TTC549 (cell line): ENCODE measurements around the gene CEP72.
"Not testable (repeated sequence)": the region's sequence is repeated elsewhere in the genome, so short reads cannot be mapped to it uniquely, and the experiment has no call there.

Experiments used
- FAIRE-seq: peaks from 2 replicates; lab custom pipeline; 2012; peaks lifted over from hg19 to GRCh38; lab: Jason Lieb, UNC

Gene CEP72, protein sequence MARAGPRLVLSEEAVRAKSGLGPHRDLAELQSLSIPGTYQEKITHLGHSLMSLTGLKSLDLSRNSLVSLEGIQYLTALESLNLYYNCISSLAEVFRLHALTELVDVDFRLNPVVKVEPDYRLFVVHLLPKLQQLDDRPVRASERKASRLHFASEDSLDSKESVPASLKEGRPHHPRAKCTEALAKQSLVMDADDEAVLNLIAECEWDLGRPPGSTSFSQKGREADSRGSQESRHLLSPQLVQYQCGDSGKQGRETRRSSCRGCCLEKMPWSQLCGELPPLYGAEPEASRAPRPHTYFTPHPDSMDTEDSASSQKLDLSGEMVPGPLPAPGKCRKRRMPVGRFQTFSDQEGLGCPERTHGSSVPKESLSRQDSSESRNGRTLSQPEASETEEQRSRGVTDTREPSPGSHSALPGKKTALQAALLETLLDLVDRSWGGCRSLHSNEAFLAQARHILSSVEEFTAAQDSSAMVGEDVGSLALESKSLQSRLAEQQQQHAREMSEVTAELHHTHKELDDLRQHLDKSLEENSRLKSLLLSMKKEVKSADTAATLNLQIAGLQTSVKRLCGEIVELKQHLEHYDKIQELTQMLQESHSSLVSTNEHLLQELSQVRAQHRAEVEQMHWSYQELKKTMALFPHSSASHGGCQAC

GRCh38 chr5:611731-612486, at the start of gene CEP72:
CEP72 (plus strand) TSS chr5:612340; CDS start chr5:612362, 22 bp downstream.
- no peak for FAIRE-seq

DNA sequence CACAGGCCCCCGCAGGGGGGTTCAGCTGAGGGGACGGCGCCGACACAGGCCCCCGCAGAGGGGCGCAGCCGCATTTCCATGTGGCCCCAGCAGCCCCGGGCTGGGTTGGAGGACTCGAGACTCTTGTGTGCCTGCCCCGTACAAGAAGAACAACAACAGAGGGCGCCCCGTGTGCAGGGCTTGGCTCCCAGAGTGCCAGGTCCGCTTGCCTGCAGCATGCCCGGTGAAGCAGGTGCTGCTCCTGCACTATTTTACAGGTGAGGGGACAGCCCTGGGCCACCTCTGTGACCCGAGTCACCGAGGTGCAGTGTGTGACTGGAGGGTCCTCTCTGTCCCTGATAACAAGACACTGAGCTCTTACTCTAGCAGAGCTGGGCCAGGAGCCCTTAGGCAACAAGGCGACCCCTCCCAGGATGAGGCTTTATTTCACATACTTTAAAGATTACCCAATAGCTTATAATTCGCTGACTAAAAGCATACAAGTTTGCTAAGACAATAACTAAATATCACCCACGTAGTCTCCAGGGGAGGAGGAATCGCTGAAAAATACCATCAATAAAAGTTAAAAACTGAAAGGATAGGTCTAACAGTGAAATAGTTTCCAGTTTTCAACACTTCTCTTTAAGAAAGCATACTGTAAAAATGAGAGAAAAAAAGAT, 46.2 kb upstream of the CEP72 start:
- FAIRE-seq: no peak

DNA sequence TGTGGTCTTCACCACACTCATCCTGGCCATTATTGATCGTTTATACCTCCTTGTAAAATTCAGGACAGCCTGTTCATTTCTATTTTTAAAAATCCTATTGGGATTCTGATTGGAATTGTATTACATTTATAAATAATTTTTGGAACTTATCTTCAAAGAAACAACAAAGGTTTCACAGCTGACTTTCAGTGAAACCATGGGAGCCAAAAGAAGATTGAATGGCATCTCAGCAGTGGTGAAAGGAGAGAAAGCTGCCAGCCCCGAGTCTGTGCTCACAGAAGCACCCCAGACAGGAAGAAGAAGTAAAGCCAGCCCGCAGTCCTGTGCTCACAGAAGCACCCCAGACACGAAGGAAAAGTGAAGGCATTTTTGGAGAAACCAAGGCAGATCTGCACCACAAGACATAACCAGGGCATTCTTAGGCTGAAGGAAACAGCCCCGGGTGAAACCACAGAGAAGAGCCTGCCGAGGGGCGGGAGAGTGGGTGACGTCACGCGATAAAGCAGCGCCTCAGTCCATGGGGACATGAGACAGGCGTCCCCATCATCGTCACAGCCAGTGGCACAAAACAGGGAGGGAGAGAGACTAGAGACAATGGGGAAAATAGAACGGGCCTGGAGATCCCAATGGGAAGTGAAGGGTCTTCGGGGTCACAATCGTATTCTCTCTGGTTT, 45.4 kb upstream of the CEP72 start:
- no peak for FAIRE-seq

DNA sequence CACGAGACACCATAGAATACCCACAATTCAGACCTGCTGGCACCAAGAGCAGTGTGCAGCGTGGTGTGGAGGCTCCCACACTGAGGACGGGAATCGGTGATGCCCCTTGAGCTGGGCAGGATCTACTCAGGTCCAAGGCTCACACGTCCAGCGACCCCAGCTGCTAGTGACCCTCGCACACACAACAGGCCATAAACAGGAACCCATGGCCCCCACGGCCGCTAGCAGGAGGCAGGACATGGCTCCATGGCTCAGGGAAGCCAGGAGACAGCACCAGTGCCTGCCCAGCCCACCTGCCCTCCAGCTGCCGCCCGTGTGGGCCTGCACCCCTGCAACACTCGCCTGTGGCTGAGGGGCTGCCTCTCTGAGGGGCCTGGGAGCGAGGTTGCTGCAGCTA, 44.5 kb upstream of the CEP72 start:
- no peak for FAIRE-seq

DNA sequence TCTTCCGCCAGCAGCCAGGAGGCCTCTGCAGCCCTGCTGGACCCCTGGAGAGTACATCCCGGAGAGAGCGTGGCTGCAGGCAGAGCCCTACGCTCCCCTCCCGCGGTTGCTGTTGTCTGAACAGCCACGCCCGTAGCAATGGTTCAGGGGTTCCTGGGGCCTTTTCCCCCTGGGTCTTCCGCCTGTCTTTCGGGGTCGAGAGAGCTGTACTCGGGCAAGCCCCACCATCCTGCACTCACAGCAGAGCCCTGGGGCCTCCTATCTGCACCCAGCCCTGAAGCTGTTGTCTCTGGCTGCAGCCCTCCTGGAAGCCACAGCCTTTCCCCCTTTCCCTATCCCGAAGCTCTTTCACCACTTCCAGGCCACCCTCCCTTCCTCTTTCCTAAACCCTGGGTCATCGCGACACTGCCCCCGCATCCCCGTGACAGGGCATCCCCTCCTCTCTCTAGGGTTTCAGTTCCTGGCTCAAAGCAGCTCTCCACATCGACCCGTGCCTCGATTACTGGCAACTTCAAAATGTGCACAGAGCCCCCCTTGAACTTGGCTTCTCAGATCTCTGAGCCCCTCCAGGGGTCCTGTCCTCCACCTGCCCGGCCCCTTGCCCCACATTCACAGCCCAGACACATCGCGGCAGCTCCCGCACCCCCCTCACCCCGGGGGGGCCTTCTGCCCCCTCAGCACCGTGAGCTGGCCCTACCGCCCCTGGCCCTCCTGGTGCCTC, 43.9 kb upstream of the CEP72 start:
- FAIRE-seq: no peak

DNA sequence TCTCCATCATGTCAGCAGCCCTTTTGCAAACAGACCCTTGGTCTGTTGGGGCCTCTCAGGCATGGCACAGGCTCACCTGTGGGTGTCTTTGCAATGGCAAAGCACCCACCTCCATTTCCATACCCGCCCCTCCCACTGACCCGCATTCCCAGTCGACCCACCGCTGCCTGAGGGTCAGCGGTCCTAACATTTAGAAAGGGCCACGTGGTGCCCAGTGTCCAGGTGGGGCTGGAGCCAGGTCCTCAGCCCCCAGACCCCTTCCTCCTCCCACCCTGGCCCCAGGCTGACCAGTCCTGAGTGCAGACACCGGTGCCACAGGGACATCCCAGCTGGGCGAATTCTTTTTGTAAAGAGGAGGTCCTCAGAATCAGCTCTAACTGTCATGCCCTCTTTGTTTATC, 43.3 kb upstream of the CEP72 start:
- no peak for FAIRE-seq

DNA sequence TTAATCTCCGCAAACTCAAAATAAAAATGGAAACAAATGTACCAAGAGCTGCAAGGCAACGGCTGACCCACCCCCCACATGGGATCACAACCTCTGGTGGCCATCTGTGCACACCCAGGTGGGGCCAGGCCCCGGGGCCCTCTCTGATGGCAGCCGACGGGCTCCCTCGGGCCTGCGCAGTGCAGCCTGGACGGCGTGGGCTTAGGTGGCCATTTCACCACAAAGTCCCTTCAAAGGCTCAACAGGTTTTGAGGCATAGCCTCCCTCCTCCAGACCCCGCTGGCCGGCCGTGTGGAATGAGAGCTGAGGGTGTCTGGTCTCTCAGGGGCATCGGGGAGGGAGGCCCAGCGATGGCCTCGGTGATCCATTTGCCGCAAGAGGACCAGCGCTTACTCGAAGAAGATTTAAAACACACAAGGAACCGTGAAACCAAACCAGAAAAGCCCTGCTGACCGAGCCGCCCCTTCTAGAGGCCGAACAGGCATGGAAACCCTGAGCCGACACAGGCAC, 42.7 kb upstream of the CEP72 start:
- no peak for FAIRE-seq

DNA sequence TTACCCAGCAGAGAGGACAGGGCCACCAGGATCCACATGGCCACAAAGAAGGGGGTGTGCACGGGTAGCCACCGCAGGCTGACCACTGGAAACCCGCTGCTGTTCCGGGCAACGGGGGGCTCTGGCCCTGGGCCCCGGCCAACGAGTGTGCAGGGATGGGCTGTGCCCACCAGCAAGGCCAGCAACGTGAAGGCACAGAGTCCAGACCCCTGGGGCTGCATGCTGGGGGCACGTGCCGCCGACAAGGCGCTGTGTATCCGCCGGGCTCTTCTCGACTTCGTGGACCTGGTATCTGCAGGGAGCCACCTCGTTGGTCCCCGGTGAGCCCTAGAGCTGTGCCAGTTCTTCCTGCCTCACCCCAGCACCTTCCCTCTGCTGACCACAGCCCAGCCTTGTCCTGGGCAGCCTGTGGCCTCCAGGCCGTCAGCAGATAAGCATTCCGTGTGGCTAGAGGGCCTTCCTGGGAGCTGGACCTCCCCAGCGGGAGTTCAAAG, 42.2 kb upstream of the CEP72 start:
- FAIRE-seq: no peak

GRCh38 chr5:570446-570845, 41.7 kb upstream of the CEP72 start:
- no peak for FAIRE-seq

GRCh38 chr5:570886-571285, 41.3 kb upstream of the CEP72 start:
- no peak for FAIRE-seq

- FAIRE-seq: no peak
These were observed 40.3 kb upstream of the CEP72 start for GRCh38 chr5:571791-572190.

DNA sequence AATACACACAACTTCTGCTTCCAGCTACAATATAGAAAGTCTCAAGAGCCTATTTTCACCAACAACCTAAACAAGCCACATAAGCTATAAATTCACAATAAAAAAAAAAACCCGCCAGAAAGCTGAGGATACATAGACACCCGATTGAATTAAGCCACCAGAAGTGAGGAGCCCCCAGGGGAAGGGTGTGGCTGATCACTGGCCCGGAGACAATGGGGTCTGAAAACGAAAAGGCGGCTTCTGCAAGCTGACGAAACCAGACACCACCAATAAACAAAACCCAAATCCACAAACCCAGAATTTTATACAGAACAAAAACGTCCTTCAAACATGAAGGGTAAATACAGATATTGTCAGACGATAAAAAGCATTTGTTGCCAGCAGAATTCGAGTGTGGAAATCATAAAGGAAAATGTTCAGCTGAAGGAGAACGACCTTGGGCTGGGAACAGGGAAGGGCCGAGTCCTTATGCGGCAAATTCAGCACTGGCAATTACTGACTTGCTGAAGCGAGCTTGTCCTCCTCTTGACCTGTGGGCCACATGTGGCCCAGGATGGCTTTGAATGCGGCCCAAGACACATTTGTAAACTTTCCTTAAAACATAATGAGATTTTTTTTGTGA, 39.6 kb upstream of the CEP72 start:
- FAIRE-seq: no peak

DNA sequence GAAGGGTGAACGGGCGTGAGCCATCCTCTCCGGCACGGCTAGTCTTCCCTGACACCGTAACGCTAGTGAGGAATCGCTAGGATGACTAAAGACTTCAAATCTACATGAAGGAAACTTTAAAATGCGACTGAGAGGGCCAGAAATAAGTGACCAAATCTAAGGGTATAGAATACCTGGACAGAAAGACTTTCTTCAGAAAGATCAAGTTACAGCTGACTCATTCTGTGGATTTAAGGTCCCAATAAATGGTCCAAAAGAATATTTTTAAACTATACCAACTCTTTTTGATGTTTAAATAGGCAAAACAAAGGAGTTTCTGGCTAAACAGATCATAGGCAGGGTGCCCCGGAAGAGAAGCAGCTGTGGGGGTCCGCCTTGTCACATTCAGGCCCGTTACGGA, 38.9 kb upstream of the CEP72 start:
- FAIRE-seq: no peak

DNA sequence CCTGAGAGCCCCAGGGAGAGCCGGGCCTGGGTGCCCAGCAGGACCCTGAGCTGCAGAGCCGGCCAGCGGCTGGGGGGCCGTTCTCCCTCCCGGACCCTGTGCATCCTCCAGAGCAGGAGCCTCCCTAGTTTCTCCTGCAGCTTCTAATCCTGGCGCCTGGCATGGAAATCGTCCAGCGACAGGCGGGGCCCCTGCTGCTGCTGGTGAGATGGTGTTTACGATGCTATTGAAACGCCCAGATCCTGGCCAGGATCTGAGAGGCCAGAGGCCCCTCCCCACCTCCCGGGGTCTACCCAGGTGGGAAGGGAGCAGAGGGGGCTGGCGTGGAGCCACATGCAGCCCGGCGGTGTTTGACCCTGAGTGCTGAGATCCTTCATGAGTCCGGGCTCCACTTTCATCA, 38.2 kb upstream of the CEP72 start:
- no peak for FAIRE-seq

DNA sequence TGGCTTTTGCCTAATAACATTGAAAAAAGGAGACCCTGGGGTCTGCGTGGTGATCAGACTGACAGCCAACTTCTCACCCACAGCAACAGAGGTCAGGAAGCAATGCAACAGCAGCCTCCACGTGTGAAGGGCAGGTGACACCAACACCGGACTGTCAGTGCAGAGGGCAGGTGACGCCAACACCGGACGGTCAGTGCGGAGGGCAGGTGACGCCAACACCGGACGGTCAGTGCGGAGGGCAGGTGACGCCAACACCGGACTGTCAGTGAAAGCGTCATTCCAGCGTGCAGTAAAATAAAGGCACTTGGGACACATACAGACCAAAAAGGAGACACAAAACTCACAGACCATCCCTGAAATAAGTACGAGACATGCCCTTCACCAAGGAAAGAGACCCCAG, 37.2 kb upstream of the CEP72 start:
- FAIRE-seq: no peak

GRCh38 chr5:575636-576035, 36.5 kb upstream of the CEP72 start:
- no peak for FAIRE-seq

DNA sequence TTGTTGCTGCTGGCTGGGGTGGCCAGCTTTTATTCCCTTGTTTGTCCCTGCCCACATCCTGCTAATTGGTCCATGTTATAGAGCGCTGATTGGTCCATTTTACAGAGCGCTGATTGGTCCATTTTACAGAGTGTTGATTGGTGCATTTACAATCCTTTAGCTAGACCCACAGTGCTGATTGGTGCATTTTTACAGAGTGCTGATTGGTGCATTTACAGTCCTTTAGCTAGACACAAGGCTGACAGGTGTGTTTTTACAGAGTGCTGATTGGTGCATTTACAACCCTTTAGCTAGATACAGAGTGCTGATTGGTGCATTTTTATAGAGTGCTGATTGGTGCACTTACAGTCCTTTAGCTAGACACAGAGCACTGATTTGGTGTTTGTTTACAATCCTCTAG, 34.9 kb upstream of the CEP72 start:
- not testable (repeated sequence) for FAIRE-seq

- no peak for FAIRE-seq
These were observed 34.3 kb upstream of the CEP72 start for GRCh38 chr5:577800-578199.

- FAIRE-seq: no peak
These were observed 32.9 kb upstream of the CEP72 start for GRCh38 chr5:579211-579610.

GRCh38 chr5:579746-580366, 32.3 kb upstream of the CEP72 start:
- FAIRE-seq: no peak
